Epidermal melanocyte (primary cell): Measurements from ENCODE around the gene DNASE1L2.
A peak's percentile ranks its signal among the peaks of the same experiment; 100 is the strongest.
"Not testable (repeated sequence)": the region's sequence is repeated elsewhere in the genome, so short reads cannot be mapped to it uniquely, and the experiment has no call there.

Experiments
- DNase-seq: peaks from one replicate; pipeline ENCODE4 v3.0.0; 2011; ENCODE audit warnings: low spot score; ENCODE audit not compliant: insufficient read length

Gene DNASE1L2

GRCh38 chr16:2238838-2239675 is 2.8 kb downstream of the DNASE1L2 start:
- DNase-seq = peak; percentile 12

GRCh38 chr16:2240331-2240730 is 4.1 kb downstream of the DNASE1L2 start:
- not testable (repeated sequence) for DNase-seq

- peak; percentile 11 for DNase-seq
Observed at GRCh38 chr16:2242598-2242997, 6.4 kb downstream of the DNASE1L2 start.

GRCh38 chr16:2243031-2243528 is 6.8 kb downstream of the DNASE1L2 start:
- peak; percentile 4 for DNase-seq

GRCh38 chr16:2243781-2244180 is 7.5 kb downstream of the DNASE1L2 start:
- DNase-seq = peak; percentile 0

GRCh38 chr16:2244301-2244700 is 8.1 kb downstream of the DNASE1L2 start:
- DNase-seq = no peak

GRCh38 chr16:2244926-2245795 is 8.9 kb downstream of the DNASE1L2 start:
- DNase-seq = peak; percentile 9

- peak; percentile 5 for DNase-seq
Observed at GRCh38 chr16:2246301-2246885, 10.1 kb downstream of the DNASE1L2 start.

GRCh38 chr16:2250652-2251295 is 14.5 kb downstream of the DNASE1L2 start:
- DNase-seq = no peak

GRCh38 chr16:2251296-2252111 is 15.3 kb downstream of the DNASE1L2 start, which contains the start of gene ECI1:
Gene ECI1 (minus strand): TSS chr16:2251587. CDS start chr16:2251566, 21 bp downstream.
- peak; percentile 99 for DNase-seq

- no peak for DNase-seq
Observed at GRCh38 chr16:2252806-2253148, 16.5 kb downstream of the DNASE1L2 start.

GRCh38 chr16:2253293-2253692 is 17.0 kb downstream of the DNASE1L2 start:
- DNase-seq = no peak

GRCh38 chr16:2256531-2257140 is 20.4 kb downstream of the DNASE1L2 start:
- no peak for DNase-seq

- no peak for DNase-seq
Observed at GRCh38 chr16:2257726-2258125, 21.5 kb downstream of the DNASE1L2 start.

- not testable (repeated sequence) for DNase-seq
Observed at GRCh38 chr16:2258530-2258929, 22.3 kb downstream of the DNASE1L2 start.

GRCh38 chr16:2260250-2260649 is 24.0 kb downstream of the DNASE1L2 start:
- no peak for DNase-seq

GRCh38 chr16:2263026-2263425 is 26.8 kb downstream of the DNASE1L2 start:
- DNase-seq = not testable (repeated sequence)

GRCh38 chr16:2266887-2267286 is 30.6 kb downstream of the DNASE1L2 start:
- not testable (repeated sequence) for DNase-seq

GRCh38 chr16:2267505-2267912 is 31.3 kb downstream of the DNASE1L2 start:
- peak; percentile 49 for DNase-seq
